ENCODE data around the gene PTPN18.

PTPN18 gene

DNA sequence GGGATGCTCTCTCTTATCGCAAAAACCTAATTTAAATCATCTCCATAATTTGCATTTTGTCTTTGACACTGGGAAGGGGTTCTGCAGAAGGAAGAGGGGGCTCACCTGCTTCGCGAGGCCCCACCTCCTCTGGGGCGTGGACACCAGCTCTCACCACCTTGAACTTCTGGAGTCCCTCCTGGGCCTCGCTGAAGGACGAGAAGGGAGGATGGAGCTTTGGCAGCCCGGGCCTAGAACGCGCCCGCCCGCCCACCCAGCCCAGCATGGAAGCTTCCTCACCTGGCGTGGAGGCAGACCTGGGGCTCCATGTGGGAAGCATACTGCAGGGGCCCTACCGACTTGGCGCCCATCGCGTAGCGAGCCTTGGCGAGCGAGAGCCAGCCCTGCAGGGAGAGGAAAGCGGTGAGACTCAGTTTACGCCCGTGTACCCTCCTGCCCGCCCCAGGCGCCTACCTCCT is 14.3 kb upstream of the PTPN18 start:
- DNase-seq = peak; percentile 15

DNA sequence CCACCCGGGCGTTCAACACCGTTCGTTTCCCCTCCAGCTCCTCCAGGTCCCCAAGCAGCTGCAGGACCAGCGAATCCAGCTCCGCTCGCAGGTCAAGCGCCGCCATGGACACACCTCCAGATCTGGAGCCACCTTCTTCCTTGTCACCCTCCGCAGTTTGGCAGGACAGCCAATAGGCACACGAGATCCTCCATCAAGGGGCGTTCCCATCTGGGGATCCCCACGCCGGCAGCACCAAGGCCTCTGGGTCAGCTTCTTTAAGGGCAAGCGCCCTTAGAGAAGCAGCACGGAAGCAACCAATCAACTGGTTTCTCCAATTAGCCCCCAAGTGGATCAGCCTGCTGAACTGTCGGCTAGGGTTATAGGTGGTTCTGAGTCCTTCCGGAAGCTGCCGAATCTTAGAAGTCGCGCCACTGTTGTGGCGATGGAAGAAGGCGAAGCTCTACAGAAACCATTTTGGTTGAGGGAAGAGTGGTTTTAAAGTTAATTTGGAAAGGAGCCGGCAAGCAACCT is 13.8 kb upstream of the PTPN18 start:
- DNase-seq = peak; percentile 85

- DNase-seq = peak; percentile 96
These were observed 13.2 kb upstream of the PTPN18 start, which contains the start of gene IMP4 for GRCh38 chr2:130342533-130343275. Gene IMP4, plus strand, starts transcription at chr2:130342897. Its CDS starts 36 bp downstream, at chr2:130342933.

- no peak for DNase-seq
These were observed 11.3 kb upstream of the PTPN18 start for GRCh38 chr2:130344578-130344977.

GRCh38 chr2:130345091-130345490 is 10.8 kb upstream of the PTPN18 start:
- DNase-seq = no peak

- DNase-seq = no peak
These were observed 10.2 kb upstream of the PTPN18 start for GRCh38 chr2:130345611-130346010.

- no peak for DNase-seq
These were observed 9.7 kb upstream of the PTPN18 start for GRCh38 chr2:130346041-130346740.

DNA sequence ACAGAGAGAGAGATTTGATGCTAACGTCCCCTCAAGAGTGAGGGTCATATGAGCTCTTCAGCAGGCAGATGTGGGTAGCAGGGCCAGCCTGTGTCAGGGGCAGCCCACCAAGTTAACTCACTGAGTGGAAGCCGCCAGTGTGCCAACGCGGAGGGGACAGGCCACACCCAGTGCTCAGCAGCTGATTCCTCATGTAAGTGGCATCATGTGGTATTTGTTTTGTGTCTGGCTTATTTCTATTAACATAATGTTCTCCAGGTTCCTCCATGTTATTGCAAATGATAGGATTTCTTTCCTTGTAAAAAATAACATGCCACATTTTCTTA is 9.2 kb upstream of the PTPN18 start:
- DNase-seq = no peak

DNA sequence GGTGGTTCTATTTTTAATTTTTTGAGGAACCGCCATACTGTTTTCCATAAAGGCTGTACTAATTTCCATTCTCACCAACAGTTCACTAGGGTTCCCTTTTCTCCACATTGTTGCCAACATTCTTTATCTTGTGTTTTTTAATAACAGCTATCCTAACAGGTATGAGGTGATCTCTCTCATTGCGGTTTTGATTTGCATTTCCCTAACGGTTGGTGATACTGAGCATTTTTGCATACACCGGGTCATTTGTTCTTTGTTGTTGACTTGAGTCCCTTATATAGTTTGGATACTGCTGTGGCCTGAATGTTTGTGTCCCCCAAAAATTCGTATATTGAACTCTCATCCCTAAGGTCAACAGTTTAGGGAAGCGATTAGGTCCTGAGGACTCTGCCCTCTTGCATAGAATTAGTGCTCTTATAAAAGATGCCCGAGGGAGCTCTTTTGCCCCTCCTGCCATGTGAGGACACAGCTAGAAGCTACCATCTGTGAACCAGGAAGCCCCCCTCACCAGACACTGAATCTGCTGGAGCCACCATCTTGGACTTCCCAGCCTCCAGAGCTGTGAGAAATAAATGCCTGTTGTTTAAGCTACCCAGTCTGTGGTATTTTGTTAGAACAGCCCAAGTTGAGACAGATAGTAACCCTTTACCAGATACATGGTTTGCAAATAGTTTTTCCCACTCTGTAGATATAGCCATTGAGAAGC is 8.5 kb upstream of the PTPN18 start:
- no peak for DNase-seq

GRCh38 chr2:130349174-130349573 is 6.7 kb upstream of the PTPN18 start:
- no peak for DNase-seq

DNA sequence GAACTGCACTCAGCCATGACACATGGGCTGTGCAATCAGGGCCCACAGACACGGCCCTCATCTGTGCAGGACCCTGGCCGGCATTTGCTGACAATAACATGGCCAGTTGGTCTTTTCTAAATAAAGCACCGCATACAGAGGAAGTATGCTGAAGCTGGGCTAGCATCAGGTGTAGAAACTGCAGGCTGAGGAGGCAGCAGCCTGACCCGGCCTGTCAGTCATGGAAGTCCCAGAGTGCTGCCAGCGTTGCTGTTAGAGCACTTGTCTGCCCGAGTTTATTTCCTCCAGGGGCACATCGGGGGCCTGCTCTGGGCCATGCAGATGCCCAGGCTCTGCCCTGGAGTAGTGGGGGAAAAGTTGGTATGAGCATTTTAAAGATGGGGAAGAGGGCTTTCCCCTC is 4.1 kb upstream of the PTPN18 start:
- no peak for DNase-seq

DNA sequence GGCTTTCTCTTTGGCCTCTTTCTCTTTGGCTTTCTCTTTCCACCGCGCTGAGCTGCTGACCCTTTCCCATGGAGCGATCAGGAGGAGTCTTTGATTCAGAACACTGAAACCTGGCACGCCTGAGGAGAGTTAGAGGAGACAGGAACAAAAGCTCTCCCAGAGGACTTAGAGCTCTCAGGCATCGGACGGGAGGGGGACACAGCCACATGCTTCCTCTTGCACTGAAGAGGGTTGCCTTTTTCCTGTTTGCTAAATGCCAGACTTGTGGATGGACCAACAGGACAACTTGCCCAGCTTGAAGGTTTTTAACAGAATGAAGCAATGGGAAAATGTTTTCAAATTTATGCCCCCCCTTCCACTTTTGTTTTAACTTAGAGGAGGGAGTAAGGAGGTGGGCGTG is 3.6 kb upstream of the PTPN18 start:
- no peak for DNase-seq

DNA sequence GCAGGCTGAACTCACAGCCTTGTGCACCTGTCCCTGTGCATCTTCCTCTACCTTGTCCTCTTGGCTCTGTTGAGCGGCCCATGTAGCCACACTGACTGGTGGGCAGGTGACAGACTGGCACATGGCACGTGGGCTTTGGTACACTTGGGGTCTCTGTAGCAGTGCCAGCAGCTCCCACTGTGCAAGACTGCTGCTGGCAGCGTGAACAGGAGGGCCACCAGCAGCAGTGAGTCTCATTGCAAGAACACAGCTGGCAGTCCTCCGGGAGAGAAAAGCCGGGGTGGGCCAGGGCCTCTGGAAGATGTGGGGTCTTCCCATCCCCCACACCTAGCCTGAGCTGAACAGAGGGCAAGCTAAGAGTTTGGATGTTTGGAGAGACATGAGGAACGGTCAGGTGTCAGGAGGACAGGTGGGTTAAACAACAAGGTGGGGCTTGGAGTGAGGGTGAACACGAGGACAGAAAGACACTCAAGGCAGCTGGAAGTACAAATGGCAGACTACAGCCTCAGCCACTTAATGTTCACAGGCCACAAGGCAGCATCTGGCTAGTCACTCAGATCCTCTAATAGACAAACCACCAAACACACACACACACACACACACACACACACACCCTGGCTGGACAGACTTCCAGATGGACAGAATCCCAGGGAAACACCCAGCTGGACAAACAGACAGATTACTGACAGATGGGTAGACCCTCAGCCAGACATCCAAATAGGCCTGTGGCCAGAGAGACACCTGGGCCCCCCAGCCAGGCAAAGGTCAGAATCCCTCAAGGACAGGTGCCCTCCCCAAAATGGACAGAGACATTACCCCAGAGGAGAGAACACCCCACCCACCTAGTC is 2.3 kb upstream of the PTPN18 start:
- DNase-seq = no peak

DNA sequence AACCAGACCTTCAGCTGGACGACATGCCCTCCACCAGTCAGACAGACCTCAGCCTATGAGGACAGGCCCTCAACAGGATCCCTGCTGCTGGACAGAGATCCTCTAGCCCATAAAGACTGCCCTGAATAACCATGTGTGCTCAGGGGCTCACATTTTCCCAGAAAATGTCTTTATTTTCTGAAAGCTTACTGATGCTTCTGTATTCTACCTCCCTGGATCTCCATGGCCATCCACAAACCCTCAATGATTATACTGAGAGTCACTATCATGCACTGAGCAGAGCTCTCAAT is 1.8 kb upstream of the PTPN18 start:
- no peak for DNase-seq

DNA sequence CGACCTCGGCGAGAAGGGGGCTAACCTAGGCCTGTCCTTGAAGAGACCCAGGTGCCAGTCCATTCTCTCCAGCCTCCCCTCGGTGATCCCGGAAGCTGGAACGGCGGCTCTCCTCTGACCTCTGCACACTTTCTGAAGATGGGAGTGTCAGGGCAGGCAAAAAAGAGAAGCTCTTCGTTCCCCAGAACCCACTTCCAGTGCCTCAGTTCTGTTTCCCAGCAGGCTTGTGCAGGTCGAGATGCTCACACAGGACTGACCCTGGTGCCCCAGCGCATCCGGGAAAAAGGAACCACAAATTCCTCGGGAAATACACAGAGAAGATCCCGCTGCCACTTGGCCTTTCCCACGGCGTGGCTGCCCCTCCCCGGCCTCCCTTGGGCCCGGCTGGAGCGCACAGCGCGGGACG is 681 bp upstream of the PTPN18 start:
- no peak for DNase-seq

DNA sequence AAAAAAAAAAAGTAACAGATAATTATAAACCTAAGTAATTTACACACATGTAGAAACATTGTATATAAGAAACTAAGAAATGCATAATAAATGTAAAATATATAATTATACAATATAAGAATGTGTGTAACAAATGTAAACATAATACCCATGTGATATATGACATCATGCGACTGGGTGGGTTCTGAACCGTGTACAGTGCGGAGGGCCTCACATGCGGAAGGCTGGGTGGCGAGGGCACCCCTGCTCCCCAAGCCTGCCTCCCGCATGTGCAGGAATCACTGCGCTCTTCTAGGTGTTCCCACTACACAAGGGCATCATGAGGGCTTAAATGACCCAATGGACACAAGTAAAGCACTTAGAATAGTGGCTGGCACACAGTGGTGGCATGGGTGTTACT is 2.0 kb downstream of the PTPN18 start:
- no peak for DNase-seq

GRCh38 chr2:130358420-130359350 is 2.8 kb downstream of the PTPN18 start:
- no peak for DNase-seq

- no peak for DNase-seq
These were observed 3.6 kb downstream of the PTPN18 start for GRCh38 chr2:130359466-130359865.

DNA sequence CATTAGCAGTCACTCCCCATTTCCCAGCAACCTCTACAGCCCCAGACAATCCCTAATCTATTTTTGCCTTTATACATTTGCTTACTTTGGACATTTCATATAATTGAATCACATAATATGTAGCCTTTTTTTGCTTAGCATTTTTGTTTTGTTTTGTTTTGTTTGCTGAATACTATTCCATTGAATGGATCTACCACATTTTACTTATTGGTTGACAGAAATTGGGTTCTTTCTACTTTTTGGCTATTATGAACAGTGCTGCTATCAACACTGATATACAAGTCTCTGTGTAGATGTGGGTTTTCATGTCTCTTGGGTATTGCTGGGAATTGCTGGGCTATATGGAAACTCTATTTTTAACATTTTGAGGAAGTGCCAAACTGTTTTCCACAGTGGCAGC is 7.6 kb downstream of the PTPN18 start:
- no peak for DNase-seq

DNA sequence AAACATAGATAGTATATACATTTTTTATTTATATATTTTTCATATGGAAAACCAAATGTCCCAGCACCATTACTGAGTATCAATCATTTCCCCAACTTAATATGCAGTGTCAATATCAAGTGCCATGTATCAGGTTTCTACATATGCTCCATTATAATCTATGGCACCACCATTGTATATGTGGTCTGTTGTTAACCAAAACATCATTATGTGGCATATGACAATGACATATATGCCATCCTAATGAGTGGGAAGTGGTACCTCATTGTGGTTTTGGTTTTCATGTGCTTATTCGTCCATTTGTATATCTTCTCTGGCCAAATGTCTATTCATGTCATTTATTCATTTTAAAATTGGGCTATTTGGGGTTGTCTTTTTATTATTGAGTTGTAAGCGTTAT is 9.2 kb downstream of the PTPN18 start:
- no peak for DNase-seq

GRCh38 chr2:130365963-130366362 is 10.1 kb downstream of the PTPN18 start:
- no peak for DNase-seq

- DNase-seq = no peak
These were observed 10.9 kb downstream of the PTPN18 start for GRCh38 chr2:130366720-130367119.
